GM18873 (cell line): ENCODE results near the gene NR2F1-AS1.

Experiments used
- ATAC-seq: cut with Tn5 transposase; IDR thresholded peaks from one replicate; pipeline ENCODE4 v1.9.1; 2021; ENCODE audit warnings: mild to moderate bottlenecking, moderate library complexity, moderate number of reproducible peaks; ENCODE audit not compliant: unreplicated experiment, low FRiP score

NR2F1-AS1 gene

GRCh38 chr5:93591323-93591945 is 10.4 kb upstream of the NR2F1-AS1 start:
- ATAC-seq = no peak

- no peak for ATAC-seq
Observed at GRCh38 chr5:93590493-93590892, 9.5 kb upstream of the NR2F1-AS1 start.

DNA sequence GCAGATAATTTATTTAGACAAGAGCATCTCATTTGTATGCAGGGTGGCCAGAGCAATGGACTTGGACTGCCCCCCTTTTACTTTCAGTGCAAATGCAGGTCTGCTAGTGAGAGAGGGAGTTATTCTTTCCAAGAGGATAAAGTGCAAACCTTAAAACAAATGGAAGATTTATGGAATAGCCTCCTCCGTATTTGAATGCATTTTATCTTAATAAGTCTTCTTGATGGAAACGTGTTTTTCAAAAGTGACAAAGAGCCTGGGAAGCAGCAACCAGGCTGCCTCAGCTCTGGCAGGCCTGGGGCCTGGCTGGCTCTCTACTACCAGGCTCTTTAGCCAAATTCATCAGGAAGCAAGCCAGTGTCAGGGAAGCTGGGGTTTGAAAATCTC is 8.8 kb upstream of the NR2F1-AS1 start:
- no peak for ATAC-seq

GRCh38 chr5:93589152-93589828 is 8.3 kb upstream of the NR2F1-AS1 start:
- no peak for ATAC-seq

GRCh38 chr5:93588352-93589151 is 7.5 kb upstream of the NR2F1-AS1 start:
- ATAC-seq = no peak

- no peak for ATAC-seq
Observed at GRCh38 chr5:93587597-93588351, 6.8 kb upstream of the NR2F1-AS1 start.

GRCh38 chr5:93586736-93587596 is 5.9 kb upstream of the NR2F1-AS1 start:
- ATAC-seq = no peak

DNA sequence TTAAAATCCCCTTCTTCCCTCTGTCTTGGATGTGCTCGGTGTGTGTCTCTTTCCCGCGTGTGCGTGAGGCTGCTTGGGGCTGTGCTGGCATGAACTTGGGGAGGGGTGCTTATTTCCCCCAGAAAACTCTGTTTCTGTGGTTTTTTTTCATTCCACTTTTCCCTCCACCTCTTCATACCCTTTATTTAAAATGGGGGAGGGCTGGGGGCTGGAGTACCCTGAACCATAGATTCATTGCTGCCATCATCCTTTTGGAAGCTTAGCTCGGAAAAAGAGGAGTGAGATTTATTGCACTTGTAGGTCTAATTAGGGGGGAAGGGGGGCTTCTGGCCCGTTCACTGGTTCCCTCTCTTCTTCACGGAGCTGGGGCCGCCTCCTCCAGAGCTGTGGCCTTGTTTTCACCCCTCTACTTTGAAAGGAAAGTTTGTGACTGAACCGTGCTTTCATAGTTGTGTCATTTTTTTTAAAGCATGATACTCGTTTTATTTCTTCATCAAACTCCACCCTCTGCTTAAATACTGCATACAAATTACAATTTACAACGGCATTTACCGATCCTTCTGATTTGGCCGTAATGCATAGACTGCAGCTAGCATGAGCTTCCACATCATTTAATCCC is 4.9 kb upstream of the NR2F1-AS1 start:
- no peak for ATAC-seq

DNA sequence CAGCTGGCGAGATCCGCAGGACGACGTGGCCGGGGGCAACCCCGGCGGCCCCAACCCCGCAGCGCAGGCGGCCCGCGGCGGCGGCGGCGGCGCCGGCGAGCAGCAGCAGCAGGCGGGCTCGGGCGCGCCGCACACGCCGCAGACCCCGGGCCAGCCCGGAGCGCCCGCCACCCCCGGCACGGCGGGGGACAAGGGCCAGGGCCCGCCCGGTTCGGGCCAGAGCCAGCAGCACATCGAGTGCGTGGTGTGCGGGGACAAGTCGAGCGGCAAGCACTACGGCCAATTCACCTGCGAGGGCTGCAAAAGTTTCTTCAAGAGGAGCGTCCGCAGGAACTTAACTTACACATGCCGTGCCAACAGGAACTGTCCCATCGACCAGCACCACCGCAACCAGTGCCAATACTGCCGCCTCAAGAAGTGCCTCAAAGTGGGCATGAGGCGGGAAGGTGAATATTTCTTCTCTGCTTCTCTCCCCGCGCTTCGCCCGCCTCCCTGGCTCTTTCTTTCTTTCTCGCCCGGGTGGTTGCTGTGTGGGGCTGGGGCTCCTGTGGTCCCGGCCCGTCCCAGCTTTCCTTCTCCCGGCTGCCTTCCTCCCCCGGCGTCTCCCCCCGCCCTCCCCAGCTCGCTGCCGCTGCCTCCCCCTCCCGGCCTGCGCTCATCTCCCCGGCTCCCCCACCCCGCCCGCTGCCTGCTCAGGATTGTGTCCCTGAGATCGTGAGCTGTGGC is 4.2 kb upstream of the NR2F1-AS1 start:
- ATAC-seq = no peak

DNA sequence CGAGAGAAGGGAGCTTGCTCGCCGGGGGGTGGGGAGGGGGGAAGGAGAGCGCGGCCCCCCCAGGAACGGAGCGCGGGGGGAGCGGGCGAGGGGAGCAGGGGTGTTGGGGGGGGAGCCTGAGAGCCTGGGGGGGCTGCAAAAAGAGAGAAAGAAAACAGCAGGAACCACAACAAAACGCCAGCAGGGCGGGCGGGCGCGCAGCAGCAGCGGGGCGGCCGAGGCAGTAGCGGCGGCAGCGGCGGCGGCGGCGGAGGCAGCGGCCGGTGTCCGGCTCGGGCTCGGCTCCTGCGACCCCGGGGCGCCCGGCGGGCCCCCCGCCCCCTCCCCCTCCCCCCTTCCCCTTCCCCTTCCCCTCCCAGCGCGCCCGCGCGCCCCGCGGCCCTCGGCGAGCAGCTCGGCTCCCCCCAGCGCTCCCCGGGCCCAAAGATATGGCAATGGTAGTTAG is 3.6 kb upstream of the NR2F1-AS1 start:
- ATAC-seq = no peak

GRCh38 chr5:93583768-93584595 is 3.0 kb upstream of the NR2F1-AS1 start:
- no peak for ATAC-seq

- no peak for ATAC-seq
Observed at GRCh38 chr5:93583439-93583767, 2.4 kb upstream of the NR2F1-AS1 start.

- ATAC-seq = no peak
Observed at GRCh38 chr5:93582677-93583438, 1.8 kb upstream of the NR2F1-AS1 start, which contains the start of gene NR2F1. TSS of gene NR2F1 (plus strand) at chr5:93583222. CDS start at chr5:93585024, 1,802 bp downstream.

DNA sequence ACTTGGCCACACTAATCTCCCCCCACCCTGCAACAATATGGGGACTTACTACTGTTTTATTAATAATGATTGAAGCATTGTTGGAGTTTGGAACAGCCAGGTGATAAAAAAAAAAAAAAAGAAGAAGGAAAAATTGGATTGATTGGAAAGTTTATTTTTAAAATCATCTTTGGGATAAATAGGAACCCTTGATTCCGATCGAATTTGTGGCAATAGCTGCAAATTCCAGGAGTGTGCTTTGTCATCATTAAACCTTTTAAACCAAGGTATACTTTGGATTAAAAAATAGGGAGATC is 1.1 kb upstream of the NR2F1-AS1 start:
- no peak for ATAC-seq

DNA sequence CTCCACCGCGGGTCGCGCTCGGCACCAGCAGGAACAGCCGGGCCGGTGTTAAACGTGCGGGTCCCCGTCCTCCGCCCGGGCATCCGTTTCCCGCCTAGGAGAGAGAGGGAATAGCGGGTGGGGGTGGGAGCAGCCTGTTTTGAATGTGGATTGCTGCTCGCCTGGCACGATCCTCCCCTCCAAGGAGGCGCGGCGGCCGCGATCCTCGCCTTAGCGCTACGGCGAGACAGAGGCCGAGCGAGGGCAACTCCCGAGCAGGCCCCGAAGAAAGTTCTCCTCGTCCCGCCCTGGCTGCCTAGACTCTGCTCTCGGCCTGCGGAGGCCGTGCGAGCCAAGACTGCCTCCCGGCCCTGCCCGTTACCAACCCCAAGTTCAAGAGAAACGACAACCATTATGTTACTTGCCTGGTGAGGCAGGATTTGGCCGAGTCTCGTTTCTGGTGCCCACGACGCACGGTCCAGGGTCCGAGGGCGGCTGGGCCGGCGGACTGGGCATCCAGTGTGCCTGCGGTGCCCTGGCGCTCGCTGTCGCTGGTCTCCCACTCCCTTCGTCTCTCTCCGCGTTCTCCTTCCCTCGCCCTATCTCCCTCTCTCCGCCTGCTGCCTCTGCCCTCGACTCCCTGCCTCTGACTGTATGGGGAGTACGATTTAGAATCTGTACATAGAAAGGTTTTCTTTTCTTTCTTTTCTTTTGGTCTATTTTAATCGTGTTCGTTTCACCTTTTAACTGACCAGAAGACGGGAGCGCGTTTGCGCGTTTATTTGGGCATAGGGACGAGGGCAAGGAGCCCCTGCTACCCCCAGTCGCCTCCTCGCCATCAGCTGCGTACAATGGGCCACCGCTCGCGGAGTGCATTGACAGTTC is 724 bp downstream of the NR2F1-AS1 start:
- ATAC-seq = no peak

- no peak for ATAC-seq
Observed at GRCh38 chr5:93579692-93580062, 1.3 kb downstream of the NR2F1-AS1 start.
